C4-2B (cell line): ENCODE measurements around the gene GALNT5.

Experiments used
- CTCF ChIP-seq: fragments of 450-650 bp; conservative IDR thresholded peaks from 2 replicates; pipeline ENCODE4 v1.5.1; 2017; ENCODE audit warnings: mild to moderate bottlenecking
- ZFX ChIP-seq: fragments of 450-650 bp; IDR thresholded peaks from 2 replicates; pipeline ENCODE4 v1.6.1; 2017

- TF ChIP-seq CTCF = no peak
- no peak for TF ChIP-seq ZFX
These were observed 5.6 kb upstream of the GALNT5 start for GRCh38 chr2:157251932-157252331.
